GM23338 (cell line): ENCODE measurements around the gene SAFB. TPM values are rescaled to one million over a fixed set of nuclear protein-coding genes. Genes with fewer than 3 reads are reported as not detected.

Experiments used
- ATAC-seq: fragments of 200-7000 bp; cut with Tn5 transposase; 3 replicates; pipeline ENCODE4 v1.9.1; 2020
- DNase-seq: peaks from one replicate; pipeline ENCODE4 v3.0.0-alpha.2; 2015; ENCODE audit warnings: low spot score
- H2AFZ ChIP-seq: fragments of 200-600 bp; sonication (generic); 2 replicates; pipeline ENCODE4 v1.8.0; 2016; ENCODE audit warnings: antibody characterized with exemption, mild to moderate bottlenecking, moderate library complexity
- H3F3A ChIP-seq: fragments of 200-600 bp; sonication (generic); replicated peaks from 2 replicates; pipeline ENCODE4 v1.8.0; 2017; ENCODE audit warnings: antibody characterized with exemption, mixed run types, low read depth
- H3K27ac ChIP-seq: fragments of 200-600 bp; sonication (generic); 2 replicates; pipeline ENCODE4 v1.6.1; 2016; ENCODE audit warnings: low read depth
- H3K27me3 ChIP-seq: fragments of 200-600 bp; sonication (generic); 2 replicates; pipeline ENCODE4 v1.8.0; 2016; ENCODE audit warnings: mild to moderate bottlenecking, mixed run types, moderate library complexity; ENCODE audit not compliant: insufficient read depth
- H3K36me3 ChIP-seq: fragments of 200-600 bp; sonication (generic); 2 replicates; pipeline ENCODE4 v1.8.0; 2016; ENCODE audit warnings: mild to moderate bottlenecking; ENCODE audit not compliant: insufficient read depth
- H3K4me1 ChIP-seq: fragments of 200-600 bp; sonication (generic); 2 replicates; pipeline ENCODE4 v1.8.0; 2016; ENCODE audit warnings: mild to moderate bottlenecking, moderate library complexity; ENCODE audit not compliant: insufficient read depth
- H3K4me2 ChIP-seq: fragments of 200-600 bp; sonication (generic); 2 replicates; pipeline ENCODE4 v1.7.1; 2017; ENCODE audit warnings: mixed run types
- H3K4me3 ChIP-seq: fragments of 200-600 bp; sonication (generic); 2 replicates; pipeline ENCODE4 v1.6.1; 2016; ENCODE audit warnings: mixed run types
- H3K79me2 ChIP-seq: fragments of 200-600 bp; sonication (generic); replicated peaks from 2 replicates; pipeline ENCODE4 v1.8.0; 2017; ENCODE audit warnings: mild to moderate bottlenecking; ENCODE audit not compliant: insufficient read depth
- H3K9me2 ChIP-seq: fragments of 200-600 bp; sonication (generic); 2 replicates; pipeline ENCODE4 v1.8.0; 2017; ENCODE audit not compliant: insufficient read depth
- H4K20me1 ChIP-seq: fragments of 200-600 bp; sonication (generic); replicated peaks from 2 replicates; pipeline ENCODE4 v1.8.0; 2017; ENCODE audit warnings: mild to moderate bottlenecking; ENCODE audit not compliant: insufficient read depth
- H3K27ac Mint-ChIP-seq: 2 replicates; pipeline ENCODE4 v1.8.0; 2020; ENCODE audit warnings: inconsistent platforms, mild to moderate bottlenecking, moderate library complexity, mixed read lengths
- H3K27me3 Mint-ChIP-seq: 3 replicates; pipeline ENCODE4 v1.8.0; 2022; ENCODE audit warnings: low read depth, mild to moderate bottlenecking, moderate library complexity, mixed read lengths, inconsistent platforms; ENCODE audit not compliant: insufficient read depth, poor library complexity
- H3K36me3 Mint-ChIP-seq: 3 replicates; pipeline ENCODE4 v1.8.0; 2021; ENCODE audit warnings: low read depth, mild to moderate bottlenecking, inconsistent platforms, moderate library complexity, mixed read lengths
- H3K4me1 Mint-ChIP-seq: 3 replicates; pipeline ENCODE4 v1.8.0; 2020; ENCODE audit warnings: mild to moderate bottlenecking, inconsistent platforms, mixed read lengths
- H3K4me3 Mint-ChIP-seq: 3 replicates; pipeline ENCODE4 v1.8.0; 2021; ENCODE audit warnings: moderate library complexity, mild to moderate bottlenecking, inconsistent platforms, mixed read lengths
- H3K9me3 Mint-ChIP-seq: 3 replicates; pipeline ENCODE4 v1.8.0; 2020; ENCODE audit warnings: moderate library complexity, mild to moderate bottlenecking, inconsistent platforms, mixed read lengths
- CREB1 ChIP-seq: fragments of 250-450 bp; sonication (Bioruptor Pico); IDR thresholded peaks from 2 replicates; pipeline ENCODE4 v1.5.0; 2020; ENCODE audit warnings: low read depth, mild to moderate bottlenecking, moderate library complexity
- CTCF ChIP-seq, 2 experiments: fragments of 200-600 bp in 1 of 2; sonication (generic) in 1 of 2; conservative IDR thresholded peaks; 2 replicates each; pipeline versions ENCODE4 v1.5.1 to v1.6.1; 2016 to 2017; ENCODE audit warnings: antibody characterized with exemption in 2 of 2, low read depth in 2 of 2, mild to moderate bottlenecking in 2 of 2, moderate library complexity in 1 of 2
- ETS1 ChIP-seq: IDR thresholded peaks from 2 replicates; pipeline ENCODE4 v1.6.1; 2016; ENCODE audit warnings: antibody characterized with exemption
- EZH2phosphoT487 ChIP-seq: fragments of 200-600 bp; sonication (generic); IDR thresholded peaks from one replicate; pipeline ENCODE4 v1.8.1; 2018; ENCODE audit warnings: antibody characterized with exemption; ENCODE audit not compliant: unreplicated experiment
- REST ChIP-seq: IDR thresholded peaks from one replicate; pipeline ENCODE4 v1.6.1; 2018; ENCODE audit warnings: antibody characterized with exemption; ENCODE audit not compliant: unreplicated experiment
- STAT1 ChIP-seq: IDR thresholded peaks from one replicate; pipeline ENCODE4 v1.6.1; 2016; ENCODE audit warnings: antibody characterized with exemption; ENCODE audit not compliant: unreplicated experiment
- ZNF114 ChIP-seq: fragments of 250-450 bp; sonication (Bioruptor Pico); IDR thresholded peaks from 2 replicates; pipeline ENCODE4 v1.5.0; 2020; ENCODE audit warnings: mild to moderate bottlenecking, moderate library complexity
- ZNF462 ChIP-seq: fragments of 250-450 bp; sonication (Bioruptor Pico); IDR thresholded peaks from 2 replicates; pipeline ENCODE4 v1.5.0; 2020; ENCODE audit warnings: mild to moderate bottlenecking, moderate library complexity
- polyA plus RNA-seq: library from polyadenylated mRNA; unstranded; fragments of >200 nt; fragmentation: Nextera tagmentation; extraction: Ambion mirVana; gene quantifications from 2 replicates; pipeline ENCODE4 v1.2.1, GENCODE V29; 2016
- total RNA-seq: library from RNA; depleted of rRNA; stranded (reverse); fragments of >200 nt; shearing (Covaris generic); gene quantifications from 2 replicates; pipeline ENCODE4 v1.2.3, GENCODE V29; 2014

The SAFB gene
- total and polyA plus RNA-seq, 2 experiments from 2014 or later: 85.2 to 109 TPM

GRCh38 chr19:5644037-5644436 is 21.2 kb downstream of the SAFB start (continued):
- TF ChIP-seq REST: no peak
- no peak for TF ChIP-seq CREB1 (CRISPR knock-in tag)
- TF ChIP-seq EZH2phosphoT487: no peak
- TF ChIP-seq ETS1: no peak
- TF ChIP-seq ZNF114: no peak

GRCh38 chr19:5645409-5645808 is 22.5 kb downstream of the SAFB start:
- no peak for DNase-seq
- H3K36me3 Mint-ChIP-seq: peaks cover 85% of the 10 kb centered on the region
- H3K27ac Mint-ChIP-seq: no peak overlapping the region
- no peaks in the 10 kb centered on the region for H3K27me3 Mint-ChIP-seq
- peaks cover 70% of the 10 kb centered on the region for H3K79me2 ChIP-seq
- no peak overlapping the region for H3K4me3 ChIP-seq
- H3K4me2 ChIP-seq: no peak overlapping the region
- no peak overlapping the region for H3K4me3 Mint-ChIP-seq
- H3K36me3 ChIP-seq: peaks cover 63% of the 10 kb centered on the region
- no peaks in the 10 kb centered on the region for H3K4me1 Mint-ChIP-seq
- peaks cover 13% of the 10 kb centered on the region; the same call in 1 of the 2 replicates for H3F3A ChIP-seq
- H3K9me3 Mint-ChIP-seq: no peaks in the 10 kb centered on the region
- H3K27me3 ChIP-seq: no peaks in the 10 kb centered on the region
- no peaks in the 10 kb centered on the region for H3K4me1 ChIP-seq
- H3K9me2 ChIP-seq: no peaks in the 10 kb centered on the region
- H3K27ac ChIP-seq: no peak overlapping the region
- ATAC-seq: no peak
- peaks cover 67% of the 10 kb centered on the region for H4K20me1 ChIP-seq
- no peak overlapping the region for H2AFZ ChIP-seq
- TF ChIP-seq CTCF (conservative IDR thresholded peaks at IDR 0.05; ENCODE audit: low read depth in 2 of 2) (no peak), REST (no peak), ZNF462 (CRISPR knock-in tag) (no peak), STAT1 (no peak), EZH2phosphoT487 (no peak), CREB1 (CRISPR knock-in tag) (no peak)
